ENCODE measurements around the gene PPTC7. TPM values are rescaled to one million over a fixed set of nuclear protein-coding genes. Genes with fewer than 3 reads are reported as not detected.

The PPTC7 gene, protein sequence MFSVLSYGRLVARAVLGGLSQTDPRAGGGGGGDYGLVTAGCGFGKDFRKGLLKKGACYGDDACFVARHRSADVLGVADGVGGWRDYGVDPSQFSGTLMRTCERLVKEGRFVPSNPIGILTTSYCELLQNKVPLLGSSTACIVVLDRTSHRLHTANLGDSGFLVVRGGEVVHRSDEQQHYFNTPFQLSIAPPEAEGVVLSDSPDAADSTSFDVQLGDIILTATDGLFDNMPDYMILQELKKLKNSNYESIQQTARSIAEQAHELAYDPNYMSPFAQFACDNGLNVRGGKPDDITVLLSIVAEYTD
- 10 to 100 TPM in 3 of 4 donors, 1 to 10 TPM in 1; 3.6 to 34.1 (median 21.1) TPM for total RNA-seq

DNA sequence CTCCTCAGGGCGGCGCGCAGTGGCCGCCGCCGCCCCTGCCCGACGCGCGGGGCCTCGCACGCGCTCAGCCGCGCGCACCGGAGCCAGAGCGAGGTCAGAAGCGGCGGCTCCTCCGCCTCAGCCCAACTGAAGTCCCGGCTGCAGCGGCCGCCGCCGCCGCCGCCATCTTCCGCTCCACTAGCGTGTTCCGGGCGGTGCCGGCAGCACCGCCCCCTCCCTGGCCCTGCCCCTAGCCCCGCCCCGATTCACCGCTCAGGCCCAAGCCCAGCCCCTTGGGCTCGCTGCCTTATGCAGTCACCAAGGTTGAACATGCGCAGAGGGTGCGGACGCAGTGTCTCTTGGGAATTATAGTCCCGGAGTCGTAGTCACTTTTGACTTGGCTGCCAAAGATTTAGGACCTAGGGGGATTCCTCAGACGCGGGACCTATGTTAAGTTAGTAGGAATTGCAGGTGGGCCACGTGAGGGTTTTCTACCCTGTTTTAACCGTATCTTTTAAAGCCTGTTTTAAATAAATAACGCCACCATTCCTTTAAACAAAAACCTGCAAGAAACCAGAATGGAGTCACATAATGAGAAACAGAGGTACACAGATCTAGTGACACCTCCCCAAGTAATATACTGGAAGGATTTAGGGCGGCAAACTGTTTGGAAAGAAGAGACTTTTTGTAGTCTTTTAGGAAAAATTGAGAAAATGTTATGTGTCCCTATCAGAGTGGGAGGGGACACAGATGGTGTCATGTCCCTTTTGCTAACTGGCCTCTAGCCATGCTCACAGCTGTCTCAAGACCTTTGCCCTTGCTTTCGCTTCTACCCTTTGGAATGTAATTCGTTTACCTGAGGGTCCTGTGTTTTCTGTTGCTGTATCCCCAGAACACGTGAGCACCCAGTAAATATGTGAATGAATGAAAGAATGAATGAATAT, at the start of gene PPTC7:
PPTC7 (minus strand) TSS at position 182 of the 923 bp plus-strand sequence. CDS start 287 bp downstream, outside the sequence.
- peak within 1 kb of the TSS; percentile 86 to 92 for H3K27ac ChIP-seq
- H3K9me3 ChIP-seq: no peaks in the 10 kb centered on the region
- intact Hi-C loops (cut with DNase I; ENCODE audit: low total_unique reads): no loop called here
- peak; percentile 97 to 98 for DNase-seq
- TF ChIP-seq, protein P1, sequence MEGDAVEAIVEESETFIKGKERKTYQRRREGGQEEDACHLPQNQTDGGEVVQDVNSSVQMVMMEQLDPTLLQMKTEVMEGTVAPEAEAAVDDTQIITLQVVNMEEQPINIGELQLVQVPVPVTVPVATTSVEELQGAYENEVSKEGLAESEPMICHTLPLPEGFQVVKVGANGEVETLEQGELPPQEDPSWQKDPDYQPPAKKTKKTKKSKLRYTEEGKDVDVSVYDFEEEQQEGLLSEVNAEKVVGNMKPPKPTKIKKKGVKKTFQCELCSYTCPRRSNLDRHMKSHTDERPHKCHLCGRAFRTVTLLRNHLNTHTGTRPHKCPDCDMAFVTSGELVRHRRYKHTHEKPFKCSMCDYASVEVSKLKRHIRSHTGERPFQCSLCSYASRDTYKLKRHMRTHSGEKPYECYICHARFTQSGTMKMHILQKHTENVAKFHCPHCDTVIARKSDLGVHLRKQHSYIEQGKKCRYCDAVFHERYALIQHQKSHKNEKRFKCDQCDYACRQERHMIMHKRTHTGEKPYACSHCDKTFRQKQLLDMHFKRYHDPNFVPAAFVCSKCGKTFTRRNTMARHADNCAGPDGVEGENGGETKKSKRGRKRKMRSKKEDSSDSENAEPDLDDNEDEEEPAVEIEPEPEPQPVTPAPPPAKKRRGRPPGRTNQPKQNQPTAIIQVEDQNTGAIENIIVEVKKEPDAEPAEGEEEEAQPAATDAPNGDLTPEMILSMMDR (IDR thresholded peaks at IDR 0.05): peak in 1 of 4 experiments; percentile 12
- TF ChIP-seq POLR2A (IDR thresholded peaks at IDR 0.05): peak; percentile 90 to 96
- no peaks in the 10 kb centered on the region for H3K27me3 ChIP-seq
- peak within 1 kb of the TSS; percentile 69 to 93 for H3K4me3 ChIP-seq
- H3K4me1 ChIP-seq: peaks cover 0 to 11% of the 10 kb centered on the region in 2 donors
- no peaks in the 10 kb centered on the region for H3K36me3 ChIP-seq

DNA sequence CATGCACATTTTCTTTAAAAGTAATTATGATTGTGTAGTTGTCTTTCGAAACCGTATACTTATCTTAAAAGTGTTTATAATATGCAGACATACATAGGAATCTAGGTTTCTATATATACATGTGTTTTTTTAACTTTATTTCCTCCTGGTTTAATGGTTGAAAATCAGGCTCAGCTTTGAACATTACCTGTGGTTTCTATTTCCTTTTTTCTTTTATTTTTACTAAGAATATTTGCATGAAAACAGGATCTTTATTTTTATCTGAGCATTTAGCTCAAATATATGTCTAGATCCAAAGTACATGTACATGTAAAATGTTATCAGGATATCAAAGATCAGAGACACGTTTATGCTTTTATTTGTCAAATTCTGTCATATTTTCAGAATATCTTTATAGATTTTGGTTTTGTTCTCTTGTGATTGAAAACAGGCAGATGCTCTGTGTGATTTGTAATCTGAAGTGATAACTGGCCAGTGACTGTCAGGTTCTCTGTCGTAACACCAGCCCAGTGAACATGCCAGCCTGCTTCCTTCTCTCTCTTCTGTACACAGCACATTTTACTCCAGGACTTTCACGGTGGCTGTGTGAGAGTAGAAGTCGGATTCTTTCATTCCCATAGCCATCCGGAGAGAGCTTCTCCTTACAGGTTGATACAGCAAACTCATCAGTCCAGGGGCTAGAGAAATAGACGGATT, 44.5 kb upstream of the PPTC7 start:
- Histone ChIP-seq H3K27me3 (no peaks in the 10 kb centered on the region), H3K9me3 (no peaks in the 10 kb centered on the region), H3K4me3 (no peak overlapping the region), H3K27ac (no peak overlapping the region), H3K4me1 (no peaks in the 10 kb centered on the region), H3K36me3 (no peaks in the 10 kb centered on the region)
- intact Hi-C loops (cut with DNase I; ENCODE audit: low total_unique reads): no loop called here
- TF ChIP-seq POLR2A (IDR thresholded peaks at IDR 0.05): no peak
- TF ChIP-seq, protein P1 (IDR thresholded peaks at IDR 0.05): no peak
- no peak for DNase-seq

DNA sequence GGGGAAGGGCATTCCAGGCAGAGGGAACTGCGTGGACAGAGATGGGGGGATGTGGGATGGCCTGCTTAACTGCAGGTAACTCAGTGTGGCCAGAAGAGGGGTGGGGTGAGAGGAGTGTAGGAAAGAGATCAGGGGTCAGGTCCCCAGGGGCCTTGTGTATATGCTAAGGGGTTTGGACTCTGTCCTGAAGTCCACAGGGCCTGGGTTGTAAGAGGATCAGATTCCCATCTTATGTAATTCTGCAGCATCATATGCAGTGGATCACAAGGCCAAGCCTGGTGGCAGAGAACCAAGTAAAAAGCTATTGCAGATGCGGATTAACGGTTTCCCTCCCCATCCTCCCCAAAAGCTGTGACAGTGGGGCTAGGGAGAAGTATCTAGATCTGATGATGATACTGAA, 39.5 kb upstream of the PPTC7 start:
- Histone ChIP-seq H3K4me3 (no peak overlapping the region), H3K36me3 (no peaks in the 10 kb centered on the region), H3K4me1 (no peaks in the 10 kb centered on the region), H3K9me3 (no peaks in the 10 kb centered on the region), H3K27ac (no peak overlapping the region), H3K27me3 (no peaks in the 10 kb centered on the region)
- no peak for TF ChIP-seq POLR2A (IDR thresholded peaks at IDR 0.05)
- no peak for DNase-seq
- intact Hi-C loops (cut with DNase I; ENCODE audit: low total_unique reads): no loop called here

DNA sequence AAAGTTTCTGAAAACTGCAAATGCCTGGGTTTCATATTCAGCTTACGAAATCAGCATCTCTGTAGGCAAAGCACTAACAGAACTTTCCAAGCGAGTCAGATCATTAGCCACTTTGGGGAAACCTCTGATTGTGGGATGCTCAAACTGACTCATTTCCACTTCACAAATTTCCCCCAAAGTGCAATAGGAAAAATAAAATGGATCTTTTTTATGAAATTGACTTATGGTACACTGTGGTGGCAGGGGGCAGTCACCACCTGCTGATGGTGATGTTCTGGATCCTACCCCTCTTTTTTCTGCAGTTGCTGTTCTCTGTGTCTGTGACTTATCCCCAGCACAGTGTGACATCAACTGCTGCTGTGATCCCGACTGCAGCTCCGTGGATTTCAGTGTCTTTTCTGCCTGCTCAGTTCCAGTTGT, 36.4 kb upstream of the PPTC7 start:
- no peak for TF ChIP-seq POLR2A (IDR thresholded peaks at IDR 0.05)
- TF ChIP-seq, protein P1 (IDR thresholded peaks at IDR 0.05): no peak
- H3K27me3 ChIP-seq: no peaks in the 10 kb centered on the region
- no peaks in the 10 kb centered on the region for H3K4me1 ChIP-seq
- no peaks in the 10 kb centered on the region for H3K9me3 ChIP-seq
- no peak overlapping the region for H3K27ac ChIP-seq
- intact Hi-C loops (cut with DNase I; ENCODE audit: low total_unique reads): no loop called here
- no peak overlapping the region for H3K4me3 ChIP-seq
- no peak for DNase-seq
- no peaks in the 10 kb centered on the region for H3K36me3 ChIP-seq

DNA sequence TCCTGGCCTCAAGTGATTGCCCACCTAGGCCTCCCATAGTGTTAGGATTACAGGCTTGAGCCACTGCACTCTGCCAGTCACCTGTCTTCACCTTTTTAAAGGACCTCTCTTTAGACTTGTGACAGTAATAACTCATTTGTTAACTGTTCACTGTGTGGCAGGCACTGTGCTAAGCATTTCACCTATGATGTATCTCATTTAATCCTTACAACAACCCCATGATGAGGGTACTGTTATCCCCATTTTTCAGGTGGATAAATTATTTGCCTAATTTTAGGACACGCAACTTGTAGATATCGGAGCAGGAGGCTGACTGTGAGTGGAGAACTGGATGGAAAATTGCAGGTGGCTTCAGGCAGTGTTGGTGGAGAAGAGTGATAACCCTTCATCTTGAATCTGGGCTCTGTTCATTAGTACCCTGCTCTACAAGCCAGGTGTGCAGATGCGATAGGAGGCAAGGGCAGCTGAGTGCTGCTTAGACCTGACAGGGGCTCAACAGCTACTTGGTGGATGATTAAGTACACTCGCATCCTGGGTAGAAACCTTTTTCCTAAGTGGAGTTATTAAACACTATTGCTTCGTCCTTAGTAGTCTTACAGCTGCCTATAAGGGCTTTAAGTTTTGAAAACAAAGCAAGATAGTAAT, 33.5 kb upstream of the PPTC7 start:
- no peak for DNase-seq
- H3K9me3 ChIP-seq: no peaks in the 10 kb centered on the region
- H3K27ac ChIP-seq: no peak overlapping the region
- H3K4me1 ChIP-seq: no peaks in the 10 kb centered on the region
- no peaks in the 10 kb centered on the region for H3K36me3 ChIP-seq
- TF ChIP-seq, protein P1 (IDR thresholded peaks at IDR 0.05): no peak
- no peak for TF ChIP-seq POLR2A (IDR thresholded peaks at IDR 0.05)
- no peaks in the 10 kb centered on the region for H3K27me3 ChIP-seq
- no peak overlapping the region for H3K4me3 ChIP-seq
- intact Hi-C loops (cut with DNase I; ENCODE audit: low total_unique reads): no loop called here

Measured in uterus (tissue), 4 donors.